Glomerular visceral epithelial cell (primary cell): ENCODE results near the gene RFESD.
A peak's percentile ranks its signal among the peaks of the same experiment; 100 is the strongest.

ENCODE experiments used
- DNase-seq: peaks from one replicate; pipeline ENCODE4 v3.0.0-alpha.2; 2016; ENCODE audit errors: extremely low spot score

Gene RFESD

DNA sequence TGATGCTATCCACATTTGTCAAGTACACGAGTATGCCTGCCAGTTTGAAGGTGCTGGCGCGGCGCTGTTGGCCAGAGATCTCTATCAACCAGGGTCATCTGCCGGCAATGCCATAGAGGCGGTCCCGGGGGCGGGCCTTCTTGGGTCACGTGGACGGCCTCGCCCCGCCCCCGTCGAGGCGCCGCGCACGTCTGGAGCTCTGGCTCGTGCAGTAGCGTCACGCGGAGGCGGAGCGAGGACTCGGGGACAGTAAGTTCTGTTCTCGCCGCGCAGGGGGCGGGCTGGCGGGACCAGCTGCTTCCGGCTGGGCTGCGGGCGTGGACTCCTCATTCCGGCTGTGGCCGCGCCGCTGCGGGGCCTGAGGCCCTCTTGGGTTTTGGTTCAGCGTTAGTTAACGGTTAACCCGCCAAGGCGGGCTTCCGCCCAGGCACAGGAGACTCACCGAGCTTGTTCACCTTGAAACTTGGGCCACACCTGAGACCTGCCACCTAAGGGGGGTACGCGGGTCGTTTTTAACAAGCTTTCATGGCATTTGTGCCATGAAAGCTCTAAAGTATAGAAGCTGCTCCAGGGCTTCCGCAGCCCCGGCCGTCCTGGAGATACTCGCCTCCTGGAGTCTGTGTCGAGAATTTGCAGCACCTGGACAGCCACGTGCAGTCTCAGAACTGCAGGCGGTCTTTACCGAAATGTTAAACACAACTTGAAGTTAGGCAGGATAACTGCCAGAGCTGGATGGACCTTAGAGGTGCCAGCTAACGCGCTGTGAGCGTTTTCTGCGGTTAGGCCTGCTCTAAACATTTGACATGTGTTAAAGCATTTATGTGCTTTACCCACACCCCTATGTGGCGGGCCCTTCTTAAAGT is at the start of gene RFESD:
RFESD (plus strand) TSS at position 209 of the 863 bp plus-strand sequence. CDS start 5,495 bp downstream, outside the sequence.
- DNase-seq = peak; percentile 99

DNA sequence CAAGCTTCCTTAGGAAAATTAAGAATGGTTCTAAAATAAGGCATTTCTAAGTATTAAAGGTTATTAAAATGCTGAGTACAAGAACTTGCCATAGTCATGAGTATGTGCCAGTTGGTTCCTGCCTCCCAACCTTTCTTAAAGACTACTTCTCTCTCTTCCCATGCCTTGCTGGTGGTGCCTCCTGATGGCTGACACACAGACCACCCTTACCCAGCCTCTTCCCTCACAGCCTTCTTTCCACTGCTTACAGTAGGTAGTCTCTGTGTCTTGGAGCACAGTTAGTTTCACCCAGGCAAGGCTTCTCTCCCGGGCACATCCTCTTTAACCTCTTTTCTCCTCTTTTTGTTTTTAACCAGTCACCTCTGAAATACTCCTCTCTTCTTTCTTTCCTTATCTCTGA is 47.3 kb upstream of the RFESD start:
- DNase-seq = no peak

DNA sequence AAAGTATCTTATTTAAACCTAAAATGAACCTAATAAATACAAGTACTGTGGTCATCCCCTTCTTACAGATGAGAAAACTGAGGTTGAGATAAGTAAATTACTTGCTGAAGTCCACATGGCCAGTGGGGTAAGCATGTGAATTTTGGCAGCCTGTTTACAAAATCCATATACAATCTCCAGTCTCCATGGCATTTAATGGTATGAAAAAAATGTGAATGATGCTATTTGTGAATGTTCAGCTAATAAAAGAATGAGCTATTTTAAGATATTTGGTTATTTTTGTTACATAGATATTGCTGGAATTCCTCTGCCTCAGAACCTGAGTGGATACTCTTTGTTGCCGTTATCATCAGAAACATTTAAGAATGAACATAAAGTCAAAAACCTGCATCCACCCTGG is 46.0 kb upstream of the RFESD start:
- DNase-seq = no peak

DNA sequence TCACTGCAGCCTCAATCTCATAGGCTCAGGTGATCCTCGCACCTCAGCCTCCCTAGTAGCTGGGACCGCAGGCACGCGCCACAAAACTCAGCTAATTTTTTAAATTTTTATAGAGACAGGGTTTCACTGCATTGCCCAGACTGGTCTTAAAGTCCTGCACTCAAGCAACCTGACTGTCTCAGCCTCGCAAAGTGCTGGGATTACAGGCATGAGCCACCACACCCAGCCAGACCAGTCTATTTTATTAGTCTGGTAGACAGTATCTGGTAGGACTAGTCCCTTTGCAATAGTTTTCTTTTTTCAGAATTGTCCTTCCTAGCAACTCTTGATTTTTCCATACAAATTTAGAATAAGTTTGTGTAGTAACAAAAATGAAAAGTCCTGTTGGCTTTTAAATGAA is 40.8 kb upstream of the RFESD start:
- no peak for DNase-seq

DNA sequence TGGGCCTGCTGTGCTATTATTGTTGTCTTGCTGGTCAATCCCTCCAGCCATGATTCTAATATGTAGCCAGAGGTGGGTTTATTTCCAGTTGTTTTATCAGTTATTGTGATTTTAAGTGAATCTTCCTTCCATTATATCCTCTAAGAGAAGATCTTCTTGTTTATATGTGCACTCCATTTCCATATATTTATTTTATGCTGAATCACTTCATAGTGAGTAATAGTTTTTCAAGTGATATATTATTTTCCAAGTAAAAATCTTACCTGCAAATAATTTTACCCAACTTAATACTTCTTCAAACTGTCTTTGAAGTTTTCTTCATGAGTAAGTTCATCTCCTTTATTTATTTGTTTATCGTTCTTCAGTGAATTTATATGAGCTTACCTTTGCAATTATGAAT is 40.2 kb upstream of the RFESD start:
- no peak for DNase-seq

DNA sequence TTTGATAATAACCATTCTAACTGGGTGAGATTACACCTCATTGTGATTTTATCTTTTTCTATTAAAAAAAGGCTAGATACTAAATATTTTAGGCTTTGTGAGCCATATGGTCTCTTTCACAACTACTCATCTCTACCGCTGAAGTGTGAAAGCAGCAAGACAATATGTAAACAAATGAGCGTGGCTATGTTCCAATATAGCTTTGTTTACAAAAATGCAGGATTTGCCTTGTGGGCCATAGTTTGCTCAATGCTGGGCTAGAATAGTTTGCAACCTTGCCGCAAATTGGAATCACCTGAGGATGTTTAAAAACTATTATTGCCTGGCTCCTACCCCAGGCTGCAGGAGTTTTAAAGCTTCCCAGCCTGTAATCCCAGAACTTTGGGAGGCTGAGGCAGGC is 36.9 kb upstream of the RFESD start:
- DNase-seq = no peak

DNA sequence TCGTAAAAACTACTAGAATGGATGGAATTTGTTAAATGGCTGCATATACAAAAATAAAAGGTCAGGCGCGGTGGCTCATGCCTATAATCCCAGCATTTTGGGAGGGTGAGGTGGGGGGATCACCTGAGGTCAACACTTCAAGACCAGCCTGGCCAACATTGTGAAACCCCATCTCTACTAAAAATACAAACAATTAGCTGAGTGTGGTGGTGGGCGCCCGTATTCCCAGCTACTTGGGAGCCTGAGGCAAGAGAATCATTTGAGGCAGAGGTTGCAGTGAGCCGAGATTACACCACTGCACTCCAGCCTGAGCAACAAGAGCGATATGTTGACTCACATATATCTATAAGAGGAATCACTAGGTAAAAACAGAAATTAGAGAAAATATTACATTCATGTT is 36.0 kb upstream of the RFESD start:
- DNase-seq = no peak

DNA sequence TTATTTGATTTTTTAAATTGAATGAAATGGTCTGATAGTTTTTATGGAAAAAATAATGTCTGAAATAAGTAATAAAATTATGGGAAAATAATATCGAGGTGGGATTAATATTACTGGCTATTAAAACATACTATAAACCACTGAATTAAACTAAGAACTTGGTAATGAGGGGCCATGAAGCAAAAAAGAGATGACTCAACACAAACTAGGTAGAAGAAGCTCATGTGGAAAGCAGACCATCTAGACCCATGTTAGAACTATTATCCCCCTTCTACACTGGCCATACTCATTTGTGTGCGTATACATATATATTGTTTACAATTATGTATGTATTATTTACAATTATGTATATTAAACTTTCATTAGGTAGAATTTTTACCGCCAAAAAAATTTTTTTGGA is 35.2 kb upstream of the RFESD start:
- DNase-seq = no peak

DNA sequence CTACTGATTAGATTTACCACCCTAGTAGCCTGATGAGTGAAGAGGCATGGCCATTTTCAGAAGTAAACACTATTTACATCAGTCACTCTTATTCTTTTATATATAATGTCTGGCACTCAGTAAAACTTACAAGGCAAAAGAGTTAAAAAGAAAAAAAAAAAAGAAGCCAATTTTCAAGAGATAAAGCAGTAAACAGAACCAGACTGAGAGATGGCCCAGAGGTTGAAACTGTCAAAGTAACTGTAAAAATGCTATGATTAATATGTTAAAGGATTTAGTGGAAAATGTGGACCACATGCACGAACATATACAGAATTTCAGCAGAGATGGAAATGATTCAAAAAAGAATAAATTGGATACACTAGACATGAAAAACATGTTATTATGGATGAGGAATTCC is 33.1 kb upstream of the RFESD start:
- DNase-seq = no peak

DNA sequence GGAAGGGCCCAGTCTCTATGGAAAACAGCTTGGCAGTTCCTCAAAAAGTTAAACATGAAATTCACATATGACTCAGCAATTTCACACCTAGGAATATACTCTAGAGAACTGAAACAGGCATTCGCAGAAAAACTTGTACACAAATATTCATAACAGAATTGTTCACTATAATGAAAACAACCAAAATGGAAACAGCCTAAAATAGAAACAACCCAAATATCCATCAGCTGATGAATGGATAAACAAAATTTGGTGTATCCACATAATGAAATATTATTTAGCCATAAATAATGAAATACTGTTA is 31.5 kb upstream of the RFESD start:
- no peak for DNase-seq

DNA sequence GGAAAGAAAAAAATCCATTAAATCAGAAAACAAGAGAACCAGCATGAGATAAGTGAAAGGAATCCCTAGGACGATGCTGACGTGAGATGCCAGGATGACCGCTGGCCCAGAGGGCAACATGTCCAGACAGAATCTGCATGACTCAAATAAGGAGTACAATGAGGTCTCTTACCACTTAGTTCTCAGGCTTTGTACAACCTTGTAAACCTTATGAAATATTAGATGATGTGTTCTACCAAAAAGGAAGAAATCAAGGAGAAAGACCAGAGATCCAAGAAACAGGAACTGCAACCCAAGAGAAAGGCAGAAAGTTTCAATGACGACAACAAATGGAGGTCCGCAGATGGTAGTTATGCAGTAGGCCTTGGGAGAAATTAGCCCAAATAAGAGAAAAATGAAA is 29.5 kb upstream of the RFESD start:
- no peak for DNase-seq

DNA sequence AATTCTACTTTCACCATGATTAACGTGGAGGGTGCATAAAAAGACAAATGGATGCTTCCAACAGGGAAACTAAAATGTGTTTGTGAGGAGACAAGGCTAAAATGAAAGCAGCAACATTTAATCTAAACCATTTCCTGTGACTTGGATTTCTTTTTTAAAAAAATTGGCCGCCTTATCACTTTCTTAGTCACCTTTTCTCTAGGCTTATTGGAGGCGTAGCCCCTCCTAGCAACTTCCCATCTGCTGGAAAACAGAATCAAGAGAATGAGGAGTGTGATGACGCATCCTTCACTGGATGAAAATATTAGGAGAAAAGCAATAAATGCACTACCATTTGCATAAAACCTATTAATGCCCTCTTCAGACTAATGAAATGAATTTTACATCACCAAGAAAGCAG is 27.5 kb upstream of the RFESD start:
- no peak for DNase-seq

DNA sequence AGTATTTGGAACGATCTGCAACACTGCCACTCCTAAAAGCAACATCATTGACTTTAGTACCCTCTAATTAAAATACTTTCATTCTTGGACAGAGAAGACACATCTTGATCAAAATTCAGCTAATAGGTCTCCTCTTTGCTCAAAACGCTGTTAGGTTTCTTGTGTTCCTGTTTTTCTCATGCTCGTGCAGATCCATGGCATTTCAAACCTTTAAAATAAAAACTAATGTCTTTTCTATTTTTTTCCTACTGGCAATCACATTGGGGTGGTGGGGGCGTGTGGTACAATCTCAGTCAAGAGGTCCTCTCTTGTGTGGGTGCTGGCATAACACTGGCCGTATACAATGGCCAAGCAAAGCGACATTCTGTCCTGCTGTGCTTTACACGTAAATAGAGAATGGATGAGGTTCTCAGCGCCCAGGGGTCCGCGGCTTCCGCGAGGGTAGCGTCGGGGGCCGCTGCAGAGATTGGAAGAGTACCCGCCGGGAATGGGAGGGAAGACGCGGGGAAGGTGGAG is 27.0 kb upstream of the RFESD start:
- DNase-seq = no peak

DNA sequence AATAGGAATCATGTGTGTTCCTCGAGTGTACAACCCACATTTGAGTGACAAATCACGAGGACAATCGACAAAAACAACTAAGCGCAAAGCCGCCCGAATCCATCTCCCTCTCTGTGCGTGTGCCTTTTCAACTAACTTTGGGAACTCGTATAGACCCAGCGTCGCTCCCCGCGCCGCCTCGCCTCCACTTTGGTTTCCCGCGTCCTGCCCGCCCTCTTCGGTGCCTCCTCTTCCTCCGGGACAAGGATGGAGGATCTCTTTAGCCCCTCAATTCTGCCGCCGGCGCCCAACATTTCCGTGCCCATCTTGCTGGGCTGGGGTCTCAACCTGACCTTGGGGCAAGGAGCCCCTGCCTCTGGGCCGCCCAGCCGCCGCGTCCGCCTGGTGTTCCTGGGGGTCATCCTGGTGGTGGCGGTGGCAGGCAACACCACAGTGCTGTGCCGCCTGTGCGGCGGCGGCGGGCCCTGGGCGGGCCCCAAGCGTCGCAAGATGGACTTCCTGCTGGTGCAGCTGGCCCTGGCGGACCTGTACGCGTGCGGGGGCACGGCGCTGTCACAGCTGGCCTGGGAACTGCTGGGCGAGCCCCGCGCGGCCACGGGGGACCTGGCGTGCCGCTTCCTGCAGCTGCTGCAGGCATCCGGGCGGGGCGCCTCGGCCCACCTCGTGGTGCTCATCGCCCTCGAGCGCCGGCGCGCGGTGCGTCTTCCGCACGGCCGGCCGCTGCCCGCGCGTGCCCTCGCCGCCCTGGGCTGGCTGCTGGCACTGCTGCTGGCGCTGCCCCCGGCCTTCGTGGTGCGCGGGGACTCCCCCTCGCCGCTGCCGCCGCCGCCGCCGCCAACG is 26.3 kb upstream of the RFESD start, which contains the start of gene GPR150:
GPR150 (plus strand) TSS at position 58 of the 840 bp plus-strand sequence; CDS start at position 247, 189 bp downstream.
- DNase-seq = peak; percentile 57

DNA sequence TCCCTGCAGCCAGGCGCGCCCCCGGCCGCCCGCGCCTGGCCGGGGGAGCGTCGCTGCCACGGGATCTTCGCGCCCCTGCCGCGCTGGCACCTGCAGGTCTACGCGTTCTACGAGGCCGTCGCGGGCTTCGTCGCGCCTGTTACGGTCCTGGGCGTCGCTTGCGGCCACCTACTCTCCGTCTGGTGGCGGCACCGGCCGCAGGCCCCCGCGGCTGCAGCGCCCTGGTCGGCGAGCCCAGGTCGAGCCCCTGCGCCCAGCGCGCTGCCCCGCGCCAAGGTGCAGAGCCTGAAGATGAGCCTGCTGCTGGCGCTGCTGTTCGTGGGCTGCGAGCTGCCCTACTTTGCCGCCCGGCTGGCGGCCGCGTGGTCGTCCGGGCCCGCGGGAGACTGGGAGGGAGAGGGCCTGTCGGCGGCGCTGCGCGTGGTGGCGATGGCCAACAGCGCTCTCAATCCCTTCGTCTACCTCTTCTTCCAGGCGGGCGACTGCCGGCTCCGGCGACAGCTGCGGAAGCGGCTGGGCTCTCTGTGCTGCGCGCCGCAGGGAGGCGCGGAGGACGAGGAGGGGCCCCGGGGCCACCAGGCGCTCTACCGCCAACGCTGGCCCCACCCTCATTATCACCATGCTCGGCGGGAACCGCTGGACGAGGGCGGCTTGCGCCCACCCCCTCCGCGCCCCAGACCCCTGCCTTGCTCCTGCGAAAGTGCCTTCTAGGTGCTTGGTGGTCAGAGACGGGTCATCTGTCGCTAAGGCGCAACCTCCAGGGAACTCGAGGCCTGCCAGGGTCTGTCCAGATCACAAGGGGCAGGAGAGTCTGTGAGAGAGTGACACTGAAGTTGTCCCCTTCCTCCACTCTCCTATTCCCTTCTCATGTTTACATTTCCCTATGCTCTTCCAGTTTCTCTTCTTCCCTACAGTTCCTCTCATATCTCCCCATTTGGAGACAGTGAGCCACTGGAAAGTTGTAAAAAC is 25.4 kb upstream of the RFESD start:
- DNase-seq = no peak

DNA sequence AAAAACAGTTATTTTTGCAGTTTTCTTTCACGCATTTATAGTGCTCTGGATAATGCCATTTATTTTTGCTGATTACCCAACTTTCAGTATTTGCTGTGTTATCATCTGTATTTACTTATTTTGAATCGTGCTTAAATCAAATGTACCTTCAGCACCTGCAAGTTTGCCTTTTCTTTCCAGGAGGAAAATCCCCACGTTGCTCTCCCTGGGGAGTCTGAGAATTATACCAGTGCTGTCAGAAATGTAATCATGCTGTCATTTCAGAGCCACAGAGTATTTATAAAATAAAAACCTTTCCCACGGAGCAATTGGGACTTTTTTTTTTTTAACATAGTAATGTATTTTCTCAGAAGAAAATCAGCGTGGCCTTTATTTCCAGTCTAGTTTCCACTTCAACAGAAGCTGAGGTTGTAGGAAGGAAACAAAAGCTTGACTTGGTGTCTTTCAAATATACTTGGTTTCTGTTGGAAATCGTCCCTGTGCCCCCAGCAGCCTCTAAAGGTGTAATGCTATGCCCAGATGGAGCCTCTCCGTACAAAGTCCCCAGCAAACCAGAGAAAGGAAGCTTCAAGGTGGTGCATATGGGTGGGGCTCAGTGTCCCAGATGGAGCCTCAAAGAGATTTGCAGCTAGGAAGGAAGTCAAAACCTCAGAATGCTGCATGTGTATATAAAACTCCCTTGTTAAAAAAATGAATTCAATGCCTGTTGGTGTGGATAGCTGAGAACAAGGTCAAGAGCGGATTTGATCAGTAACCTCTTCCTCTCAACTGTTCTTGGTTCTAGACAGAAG is 24.5 kb upstream of the RFESD start:
- no peak for DNase-seq

DNA sequence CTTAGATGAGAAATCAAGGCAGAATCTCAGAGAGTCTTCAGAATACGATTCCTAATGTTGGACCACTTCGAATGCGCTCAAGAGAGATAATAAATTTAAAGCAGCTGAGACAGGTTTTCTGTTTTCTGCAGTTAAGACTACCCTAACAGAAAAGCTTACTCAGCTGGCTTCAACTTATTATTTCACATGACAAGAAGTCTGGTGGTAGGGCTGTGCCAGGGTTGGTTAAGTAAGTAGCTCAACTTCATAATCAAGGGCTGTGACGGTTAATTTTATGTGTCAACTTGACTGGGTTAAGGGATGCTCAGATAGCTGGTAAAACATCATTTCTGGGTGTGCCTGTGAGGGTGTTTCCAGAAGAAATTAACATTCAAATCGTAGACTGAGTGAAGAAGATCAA is 22.9 kb upstream of the RFESD start:
- DNase-seq = no peak

DNA sequence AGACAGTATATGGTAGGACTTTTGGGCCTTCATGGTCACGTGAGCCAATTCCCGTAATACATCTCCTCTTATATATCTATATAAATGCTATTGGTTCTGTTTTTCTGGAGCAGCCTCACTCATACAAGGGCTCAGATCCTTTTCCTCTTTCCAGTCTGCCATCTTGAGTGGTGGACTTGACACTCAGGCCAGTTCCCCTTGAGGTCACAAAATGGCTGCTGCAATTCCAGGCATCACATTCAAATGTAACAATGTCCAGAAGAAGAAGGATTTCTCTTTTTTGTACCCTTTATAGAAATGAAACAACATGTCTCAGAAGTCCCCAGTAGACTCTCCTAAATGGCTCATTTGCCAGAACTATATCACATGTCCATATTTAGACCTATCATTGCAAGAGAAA is 22.2 kb upstream of the RFESD start:
- DNase-seq = no peak

DNA sequence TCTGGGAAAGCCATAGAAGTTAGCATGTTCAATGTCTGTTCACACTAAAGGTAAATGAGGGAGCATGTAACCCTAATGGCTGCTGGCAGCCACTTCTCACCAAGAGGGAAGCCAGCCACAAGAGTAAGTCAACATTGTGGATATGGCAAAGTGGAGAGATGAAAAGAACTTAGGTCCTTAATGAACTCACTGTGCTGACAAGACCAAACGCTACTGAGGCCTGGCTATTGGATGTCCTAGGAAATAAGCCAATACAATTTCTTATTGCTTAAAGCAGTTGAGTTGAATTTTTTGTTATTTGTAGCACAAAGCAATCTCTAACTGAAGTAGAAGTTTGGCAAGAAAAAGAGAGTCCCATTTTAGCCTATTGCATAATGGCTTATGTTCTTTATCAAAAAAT is 19.9 kb upstream of the RFESD start:
- no peak for DNase-seq

DNA sequence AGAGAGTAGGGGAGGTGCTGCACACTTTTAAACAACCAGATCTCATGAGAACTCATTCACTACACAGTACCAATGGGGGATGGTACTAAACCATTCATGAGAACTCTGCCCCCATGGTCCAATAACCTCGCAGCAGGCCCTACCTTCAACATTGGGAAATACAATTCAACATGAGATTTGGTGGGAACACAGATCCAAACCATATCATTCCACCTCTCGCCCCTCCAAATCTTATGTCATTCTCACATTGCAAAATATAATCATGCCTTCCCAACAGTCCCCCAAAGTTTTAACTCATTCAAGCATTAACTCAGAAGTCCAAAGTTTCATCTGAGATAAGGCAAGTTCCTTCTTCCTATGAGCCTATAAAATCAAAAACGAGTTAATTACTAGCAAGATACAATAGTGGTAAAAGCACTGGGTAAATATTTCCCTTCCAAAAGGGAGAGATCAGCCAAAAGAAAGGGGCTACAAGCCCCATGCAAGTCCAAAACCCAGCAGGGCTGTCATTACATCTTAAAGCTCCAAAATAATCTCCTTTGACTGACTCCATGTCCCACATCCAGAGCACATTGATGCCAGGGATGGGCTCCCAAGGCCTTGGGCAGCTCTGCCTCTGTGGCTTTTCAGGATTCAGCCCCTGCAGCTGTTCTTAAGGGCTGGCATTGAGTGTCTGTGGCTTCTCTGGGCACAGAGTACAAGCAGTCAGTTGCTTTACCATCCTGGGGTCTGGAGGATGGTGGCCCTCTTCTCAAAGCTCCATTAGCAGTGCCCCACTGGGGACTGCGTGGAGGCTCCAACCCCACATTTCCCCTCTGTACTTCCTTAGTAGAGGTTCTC is 18.4 kb upstream of the RFESD start:
- DNase-seq = no peak
